ENCODE results near the gene TSPAN3. TPM values are rescaled to one million over a fixed set of nuclear protein-coding genes. Genes with fewer than 3 reads are reported as not detected.

Gene TSPAN3
- total and polyA plus RNA-seq, 2 donors (not counting 3 experiments of a cell fraction or from before 2014, with no cell fraction given), result 215 to 606 TPM

- Histone ChIP-seq H3K9me1 (replicated peaks; ENCODE audit: control insufficient read depth, extremely low read depth, insufficient read depth, low read length) (no peaks in the 10 kb centered on the region), H3K27ac (ENCODE audit: insufficient read depth, low read depth, low read length) (no peak overlapping the region), H3K27me3 (ENCODE audit: control insufficient read depth in 2 of 2, insufficient read depth in 2 of 2, low read length in 2 of 2) (no peaks in the 10 kb centered on the region), H3K4me1 (ENCODE audit: control insufficient read depth, extremely low read depth, insufficient read depth, low read length) (peaks cover 5% of the 10 kb centered on the region), H3K4me2 (ENCODE audit: insufficient read depth, low read length) (no peak overlapping the region), H2AFZ (ENCODE audit: low read depth, low read length) (no peak overlapping the region), H3K4me3 (replicated peaks in 1 of 3; ENCODE audit: insufficient read depth in 1 of 3, low read depth in 1 of 3, low read length in 3 of 3) (no peak overlapping the region), H4K20me1 (replicated peaks; ENCODE audit: control insufficient read depth, extremely low read depth, insufficient read depth, low read length) (no peaks in the 10 kb centered on the region), H3K9me3 (replicated peaks; ENCODE audit: control insufficient read depth, insufficient read depth, low read length) (no peaks in the 10 kb centered on the region), H3K79me2 (ENCODE audit: control insufficient read depth, insufficient read depth, low read length) (no peaks in the 10 kb centered on the region), H3K36me3 (ENCODE audit: control insufficient read depth in 2 of 2, extremely low read depth in 1 of 2, insufficient read depth in 2 of 2, low read length in 2 of 2) (no peaks in the 10 kb centered on the region), H3K9ac (replicated peaks; ENCODE audit: extremely low read depth, insufficient read depth, low read length) (no peak overlapping the region)
- no peak for TF ChIP-seq JUN (IDR thresholded peaks at IDR 0.05; ENCODE audit: borderline replicate concordance, insufficient read depth, insufficient read length, low read depth)
- no peak for TF ChIP-seq MYC (IDR thresholded peaks at IDR 0.05; ENCODE audit: low read depth, low read length)
- TF ChIP-seq, protein P1, sequence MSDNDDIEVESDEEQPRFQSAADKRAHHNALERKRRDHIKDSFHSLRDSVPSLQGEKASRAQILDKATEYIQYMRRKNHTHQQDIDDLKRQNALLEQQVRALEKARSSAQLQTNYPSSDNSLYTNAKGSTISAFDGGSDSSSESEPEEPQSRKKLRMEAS (IDR thresholded peaks at IDR 0.05; ENCODE audit: insufficient read depth, insufficient read length), result no peak
- no peak for TF ChIP-seq CTCF (IDR thresholded peaks at IDR 0.05; ENCODE audit: extremely low read depth in 1 of 2, insufficient read depth in 1 of 2, low read depth in 1 of 2, low read length in 2 of 2)
- no peak for TF ChIP-seq FOS (IDR thresholded peaks at IDR 0.05; ENCODE audit: borderline replicate concordance, insufficient read depth, low read length)
- no peak for TF ChIP-seq GATA2 (IDR thresholded peaks at IDR 0.05; ENCODE audit: insufficient read depth, insufficient read length, low read depth, low read length)
- TF ChIP-seq EZH2 (IDR thresholded peaks at IDR 0.05; ENCODE audit: borderline replicate concordance, low read depth, low read length, severe bottlenecking), result no peak
- BruUV-seq (replicated peaks), result no TSS peak
- ChIA-PET POLR2A (no interaction called here), CTCF (interaction anchor here (0.9 to 2.1 kb wide), 8 partner anchors 10 to 516 kb away, joined by 3 to 16 read pairs (median 4); no protein-coding TSS in a partner anchor)
- dilution Hi-C loops (cut with MboI; ENCODE audit: extremely low pct_ligation_motif_present, low sequenced_read_pairs), result no loop called here
- no peak for FAIRE-seq
- intact Hi-C loops (cut with micrococcal nuclease), result no loop called here
- no peak for DNase-seq (ENCODE audit: low read depth, low spot score)
These were observed 43.7 kb downstream of the TSPAN3 start for GRCh38 chr15:77027111-77027696.

Data from endothelial cell of umbilical vein (primary cell).